Brain microvascular endothelial cell (primary cell): ENCODE results near the gene TMEM120B.
A peak's percentile ranks its signal among the peaks of the same experiment; 100 is the strongest.

ENCODE experiments used
- DNase-seq: peaks from one replicate; pipeline ENCODE4 v3.0.0-alpha.2; 2020
- H3K27ac ChIP-seq: fragments of 250-450 bp; sonication (Bioruptor Pico); 2 replicates; pipeline ENCODE4 v1.5.1; 2020; ENCODE audit warnings: mild to moderate bottlenecking, moderate library complexity
- H3K27me3 ChIP-seq: fragments of 250-450 bp; sonication (Bioruptor Pico); replicated peaks from 2 replicates; pipeline ENCODE4 v1.5.1; 2020; ENCODE audit warnings: mild to moderate bottlenecking
- H3K36me3 ChIP-seq: fragments of 250-450 bp; sonication (Bioruptor Pico); replicated peaks from 2 replicates; pipeline ENCODE4 v1.5.1; 2020; ENCODE audit warnings: mild to moderate bottlenecking
- H3K4me3 ChIP-seq: 2 replicates; pipeline ENCODE4 v1.5.1; 2011; ENCODE audit warnings: low read depth, mild to moderate bottlenecking, control low read depth, low read length, moderate library complexity
- in situ Hi-C: cut with HindIII; loops from 2 replicates; pipeline ENCODE4 v1.10.0; 2017; ENCODE audit warnings: low sequenced_read_pairs, low pct_ligation_motif_present
- TF ChIP-seq, protein P1 (sequence below): IDR thresholded peaks from 2 replicates; pipeline ENCODE4 v1.5.1; 2011; ENCODE audit warnings: low read depth, mild to moderate bottlenecking, moderate library complexity, low read length, control low read depth, inconsistent platforms; ENCODE audit errors: missing control alignments

The TMEM120B gene

DNA sequence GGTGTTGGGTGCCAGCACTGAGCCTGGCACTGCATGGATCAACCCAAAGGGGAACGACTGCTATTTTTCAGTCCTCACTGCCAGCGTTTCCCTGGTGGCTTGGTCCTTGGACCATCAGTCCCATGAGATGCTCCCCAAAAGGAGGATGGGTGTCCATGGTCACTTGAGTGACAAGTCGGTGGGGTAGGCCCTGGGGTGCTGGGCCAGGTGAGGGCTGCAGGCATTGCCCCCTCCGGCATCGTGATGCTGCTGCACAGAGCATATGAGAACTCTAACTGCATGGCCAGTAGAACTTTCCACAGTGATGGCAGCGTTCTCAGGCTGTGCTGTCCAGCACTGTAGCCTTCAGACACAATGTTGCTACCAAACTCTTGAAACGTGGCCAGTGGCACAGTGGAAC is 107.5 kb downstream of the TMEM120B start:
- no peak for DNase-seq
- in situ Hi-C loops = no loop called here
- no peak overlapping the region for H3K27ac ChIP-seq
- H3K27me3 ChIP-seq = no peaks in the 10 kb centered on the region
- no peak overlapping the region for H3K4me3 ChIP-seq
- peaks cover 77% of the 10 kb centered on the region for H3K36me3 ChIP-seq
- TF ChIP-seq, protein P1, sequence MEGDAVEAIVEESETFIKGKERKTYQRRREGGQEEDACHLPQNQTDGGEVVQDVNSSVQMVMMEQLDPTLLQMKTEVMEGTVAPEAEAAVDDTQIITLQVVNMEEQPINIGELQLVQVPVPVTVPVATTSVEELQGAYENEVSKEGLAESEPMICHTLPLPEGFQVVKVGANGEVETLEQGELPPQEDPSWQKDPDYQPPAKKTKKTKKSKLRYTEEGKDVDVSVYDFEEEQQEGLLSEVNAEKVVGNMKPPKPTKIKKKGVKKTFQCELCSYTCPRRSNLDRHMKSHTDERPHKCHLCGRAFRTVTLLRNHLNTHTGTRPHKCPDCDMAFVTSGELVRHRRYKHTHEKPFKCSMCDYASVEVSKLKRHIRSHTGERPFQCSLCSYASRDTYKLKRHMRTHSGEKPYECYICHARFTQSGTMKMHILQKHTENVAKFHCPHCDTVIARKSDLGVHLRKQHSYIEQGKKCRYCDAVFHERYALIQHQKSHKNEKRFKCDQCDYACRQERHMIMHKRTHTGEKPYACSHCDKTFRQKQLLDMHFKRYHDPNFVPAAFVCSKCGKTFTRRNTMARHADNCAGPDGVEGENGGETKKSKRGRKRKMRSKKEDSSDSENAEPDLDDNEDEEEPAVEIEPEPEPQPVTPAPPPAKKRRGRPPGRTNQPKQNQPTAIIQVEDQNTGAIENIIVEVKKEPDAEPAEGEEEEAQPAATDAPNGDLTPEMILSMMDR = no peak

DNA sequence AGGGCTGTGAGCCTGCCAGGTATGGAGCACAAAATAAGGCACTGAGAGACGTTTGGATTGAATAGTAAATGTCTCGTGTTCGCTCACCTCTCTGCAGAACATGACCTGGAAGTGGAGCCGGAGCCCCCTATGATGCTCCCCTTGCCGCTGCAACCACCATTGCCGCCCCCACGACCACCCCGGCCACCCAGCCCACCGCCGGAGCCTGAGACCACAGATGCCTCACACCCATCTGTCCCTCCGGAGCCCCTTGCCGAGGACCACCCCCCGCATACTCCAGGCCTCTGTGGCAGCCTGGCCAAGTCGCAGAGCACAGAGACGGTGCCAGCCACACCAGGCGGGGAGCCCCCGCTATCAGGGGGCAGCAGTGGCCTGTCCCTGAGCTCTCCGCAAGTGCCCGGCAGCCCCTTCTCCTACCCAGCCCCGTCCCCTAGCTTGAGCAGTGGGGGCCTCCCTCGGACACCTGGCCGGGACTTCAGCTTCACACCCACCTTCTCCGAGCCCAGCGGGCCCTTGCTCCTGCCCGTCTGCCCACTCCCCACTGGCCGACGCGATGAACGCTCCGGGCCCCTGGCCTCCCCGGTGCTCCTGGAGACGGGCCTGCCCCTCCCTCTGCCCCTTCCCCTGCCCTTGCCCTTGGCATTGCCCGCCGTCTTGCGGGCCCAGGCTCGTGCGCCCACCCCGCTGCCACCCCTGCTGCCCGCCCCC is 110.0 kb downstream of the TMEM120B start:
- H3K36me3 ChIP-seq = peaks cover 72% of the 10 kb centered on the region
- in situ Hi-C loops = no loop called here
- TF ChIP-seq, protein P1 = no peak
- no peak overlapping the region for H3K4me3 ChIP-seq
- no peak for DNase-seq
- H3K27ac ChIP-seq = no peak overlapping the region
- no peaks in the 10 kb centered on the region for H3K27me3 ChIP-seq

DNA sequence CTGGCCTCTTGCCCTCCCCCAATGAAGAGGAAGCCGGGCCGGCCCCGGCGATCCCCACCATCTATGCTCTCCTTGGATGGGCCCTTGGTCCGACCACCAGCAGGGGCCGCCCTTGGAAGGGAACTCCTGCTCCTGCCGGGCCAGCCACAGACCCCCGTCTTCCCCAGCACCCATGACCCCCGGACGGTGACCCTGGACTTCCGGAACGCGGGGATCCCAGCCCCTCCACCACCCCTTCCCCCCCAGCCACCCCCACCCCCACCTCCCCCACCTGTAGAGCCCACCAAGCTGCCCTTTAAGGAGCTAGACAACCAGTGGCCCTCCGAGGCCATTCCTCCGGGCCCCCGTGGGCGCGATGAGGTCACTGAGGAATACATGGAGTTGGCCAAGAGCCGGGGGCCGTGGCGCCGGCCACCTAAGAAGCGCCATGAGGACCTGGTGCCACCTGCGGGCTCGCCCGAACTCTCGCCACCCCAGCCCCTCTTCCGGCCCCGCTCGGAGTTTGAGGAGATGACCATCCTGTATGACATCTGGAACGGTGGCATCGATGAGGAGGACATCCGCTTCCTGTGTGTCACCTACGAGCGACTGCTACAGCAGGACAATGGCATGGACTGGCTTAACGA is 110.7 kb downstream of the TMEM120B start:
- Histone ChIP-seq H3K27me3 (no peaks in the 10 kb centered on the region), H3K27ac (no peak overlapping the region), H3K4me3 (no peak overlapping the region), H3K36me3 (peaks cover 72% of the 10 kb centered on the region)
- DNase-seq = no peak
- TF ChIP-seq, protein P1 = peak; percentile 44
- in situ Hi-C loops = no loop called here

DNA sequence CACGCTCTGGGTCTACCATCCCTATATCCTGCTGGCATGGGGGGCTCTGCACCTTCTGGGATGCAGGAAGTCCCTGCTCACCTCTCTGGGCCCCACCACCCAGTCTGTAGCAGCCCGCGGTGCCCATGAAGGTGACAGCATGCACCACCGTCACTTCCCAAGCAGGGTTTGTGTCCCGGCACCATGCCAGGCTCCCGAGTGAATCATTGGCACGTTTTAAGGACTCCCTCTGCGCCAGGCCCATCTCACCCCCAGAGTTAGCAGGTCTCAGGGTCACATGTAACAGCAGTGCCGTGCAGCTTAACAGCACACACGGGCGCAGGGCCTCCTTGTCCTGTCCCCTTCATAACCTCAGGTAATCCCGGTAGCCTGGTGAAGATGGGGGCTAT is 111.2 kb downstream of the TMEM120B start:
- Histone ChIP-seq H3K27ac (no peak overlapping the region), H3K4me3 (no peak overlapping the region), H3K27me3 (no peaks in the 10 kb centered on the region), H3K36me3 (peaks cover 73% of the 10 kb centered on the region)
- TF ChIP-seq, protein P1 = no peak
- no peak for DNase-seq
- in situ Hi-C loops = no loop called here

DNA sequence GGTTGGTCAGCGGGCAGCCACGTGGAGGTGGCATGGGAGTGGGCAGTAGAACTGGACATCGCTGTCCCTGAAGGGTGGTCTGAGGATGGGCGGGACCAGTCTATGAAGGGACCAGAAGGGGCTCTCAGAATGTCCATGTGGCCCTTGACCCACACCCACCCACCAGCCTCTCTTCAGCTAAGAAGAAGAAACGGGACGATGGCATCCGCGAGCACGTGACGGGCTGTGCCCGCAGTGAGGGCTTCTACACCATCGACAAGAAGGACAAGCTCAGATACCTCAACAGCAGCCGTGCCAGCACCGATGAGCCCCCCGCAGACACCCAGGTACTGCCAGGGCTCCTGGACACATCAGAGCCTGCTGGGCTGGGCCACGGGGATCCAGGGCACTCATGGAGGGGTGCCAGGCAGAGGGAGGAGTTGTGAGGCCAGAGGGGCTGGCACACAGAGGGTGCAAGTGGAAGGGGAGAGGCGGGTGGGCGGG is 112.5 kb downstream of the TMEM120B start:
- no peak for DNase-seq
- Histone ChIP-seq H3K4me3 (no peak overlapping the region), H3K27ac (no peak overlapping the region), H3K36me3 (peaks cover 71% of the 10 kb centered on the region), H3K27me3 (no peaks in the 10 kb centered on the region)
- in situ Hi-C loops = no loop called here
- TF ChIP-seq, protein P1 = no peak
